SK-N-SH (cell line): Measurements from ENCODE around the gene AFAP1L2. TPM values are rescaled to one million over a fixed set of nuclear protein-coding genes. Genes with fewer than 3 reads are reported as not detected.

Experiments used
- CTCF ChIA-PET: fragments of 300-600, 350-600 bp; formaldehyde crosslinking; extraction: SDS; loops from one replicate; lab custom pipeline; 2021; lab: Yijun Ruan, JAX
- POLR2A ChIA-PET: fragments of 350-600 bp; sonication (Branson Sonifier 250); formaldehyde crosslinking; extraction: SDS; loops from one replicate; lab custom pipeline; 2020; ENCODE audit warnings: antibody characterized with exemption, inconsistent platforms; lab: Yijun Ruan, JAX
- DNase-seq: peaks from one replicate; pipeline ENCODE4 v3.0.0; 2012
- H2AFZ ChIP-seq: fragments of 200-600 bp; sonication (generic); 2 replicates; pipeline ENCODE4 v1.8.1; 2016; ENCODE audit warnings: antibody characterized with exemption, mild to moderate bottlenecking, low read depth
- H3F3A ChIP-seq: fragments of 200-600 bp; sonication (generic); replicated peaks from 2 replicates; pipeline ENCODE3; 2016; ENCODE audit warnings: antibody characterized with exemption, mild to moderate bottlenecking; ENCODE audit not compliant: insufficient read depth
- H3K27ac ChIP-seq, 2 experiments: fragments of 200-500 bp in 1 of 2; fragments of 200-600 bp in 1 of 2; sonication (Bioruptor generic) in 1 of 2; sonication (generic), shearing (Covaris generic) in 1 of 2; 2 replicates each; pipeline versions ENCODE4 v1.5.1 to v1.6.1; 2014 to 2016; ENCODE audit warnings: low read depth in 2 of 2, inconsistent platforms in 1 of 2, low read length in 1 of 2, mild to moderate bottlenecking in 1 of 2, mixed read lengths in 1 of 2
- H3K27me3 ChIP-seq: fragments of 200-600 bp; sonication (generic), shearing (Covaris generic); 2 replicates; pipeline ENCODE4 v1.6.1; 2016; ENCODE audit warnings: mixed run types; ENCODE audit not compliant: insufficient read depth
- H3K36me3 ChIP-seq, 2 experiments: fragments of 200-500 bp in 1 of 2; fragments of 200-600 bp in 1 of 2; sonication (Bioruptor generic) in 1 of 2; sonication (generic) in 1 of 2; replicated peaks in 1 of 2; 2 replicates each; pipeline versions ENCODE3 to v1.5.1; 2014 to 2016; ENCODE audit warnings: low read length in 1 of 2, mild to moderate bottlenecking in 1 of 2; ENCODE audit not compliant: insufficient read depth in 2 of 2, control insufficient read depth in 1 of 2
- H3K4me1 ChIP-seq, 2 experiments: fragments of 200-500 bp in 1 of 2; fragments of 200-600 bp in 1 of 2; sonication (Bioruptor generic) in 1 of 2; sonication (generic), shearing (Covaris generic) in 1 of 2; 2 replicates each; pipeline versions ENCODE4 v1.5.1 to v1.6.1; 2014 to 2016; ENCODE audit warnings: low read depth in 1 of 2, low read length in 1 of 2, mixed run types in 1 of 2; ENCODE audit not compliant: insufficient read depth in 2 of 2, control insufficient read depth in 1 of 2
- H3K4me2 ChIP-seq: fragments of 200-600 bp; sonication (generic), shearing (Covaris generic); 2 replicates; pipeline ENCODE4 v1.6.1; 2017; ENCODE audit warnings: mixed run types
- H3K4me3 ChIP-seq, 2 experiments: fragments of 200-500 bp in 1 of 2; fragments of 200-600 bp in 1 of 2; sonication (Bioruptor generic) in 1 of 2; sonication (generic), shearing (Covaris generic) in 1 of 2; 2 replicates each; pipeline versions ENCODE4 v1.5.1 to v1.8.1; 2014 to 2016; ENCODE audit warnings: low read depth in 2 of 2, inconsistent platforms in 1 of 2, low read length in 1 of 2, mild to moderate bottlenecking in 1 of 2, mixed read lengths in 1 of 2, moderate library complexity in 1 of 2
- H3K79me2 ChIP-seq: fragments of 200-600 bp; sonication (generic); 2 replicates; pipeline ENCODE4 v1.8.1; 2017; ENCODE audit warnings: mild to moderate bottlenecking; ENCODE audit not compliant: insufficient read depth
- H3K9ac ChIP-seq: fragments of 200-600 bp; sonication (generic); 2 replicates; pipeline ENCODE4 v1.6.1; 2017; ENCODE audit warnings: mixed run types
- H3K9me2 ChIP-seq: fragments of 200-600 bp; sonication (generic); 2 replicates; pipeline ENCODE4 v1.6.1; 2017; ENCODE audit warnings: mixed run types
- H3K9me3 ChIP-seq: fragments of 200-600 bp; sonication (generic); 2 replicates; pipeline ENCODE4 v1.6.1; 2017; ENCODE audit warnings: mixed run types, mild to moderate bottlenecking, moderate library complexity
- H4K20me1 ChIP-seq: fragments of 200-600 bp; sonication (generic); 2 replicates; pipeline ENCODE4 v1.6.1; 2017; ENCODE audit warnings: mild to moderate bottlenecking, mixed run types; ENCODE audit not compliant: insufficient read depth
- ELF1 ChIP-seq: IDR thresholded peaks from 2 replicates; pipeline ENCODE4 v1.4.0; 2012
- EP300 ChIP-seq, 2 experiments: IDR thresholded peaks; 2 replicates each; pipeline versions ENCODE4 v1.4.0 to v1.6.1; 2012; ENCODE audit warnings: borderline replicate concordance in 1 of 2, low read depth in 1 of 2, low read length in 1 of 2
- FOSL2 ChIP-seq: IDR thresholded peaks from 2 replicates; pipeline ENCODE4 v1.4.0; 2012; ENCODE audit warnings: low read depth, mild to moderate bottlenecking, moderate library complexity, borderline replicate concordance
- FOXJ3 ChIP-seq: sonication (generic); formaldehyde crosslinking; IDR thresholded peaks from 2 replicates; pipeline ENCODE4 v1.5.1; 2020; ENCODE audit warnings: mild to moderate bottlenecking, missing genetic modification reagents
- FOXM1 ChIP-seq: IDR thresholded peaks from 2 replicates; pipeline ENCODE4 v1.4.0; 2012; ENCODE audit warnings: low read depth, mild to moderate bottlenecking
- JUND ChIP-seq: IDR thresholded peaks from 2 replicates; pipeline ENCODE4 v1.4.0; 2012
- MAX ChIP-seq: IDR thresholded peaks from 2 replicates; pipeline ENCODE4 v1.4.0; 2012; ENCODE audit warnings: low read depth
- MEF2A ChIP-seq: IDR thresholded peaks from 2 replicates; pipeline ENCODE4 v1.4.0; 2012; ENCODE audit warnings: low read depth, borderline replicate concordance
- NFIC ChIP-seq: IDR thresholded peaks from 2 replicates; pipeline ENCODE4 v1.4.0; 2012; ENCODE audit warnings: borderline replicate concordance
- NRF1 ChIP-seq: IDR thresholded peaks from 2 replicates; pipeline ENCODE4 v1.6.1; 2012; ENCODE audit warnings: low read depth, mild to moderate bottlenecking, low read length
- RAD21 ChIP-seq: IDR thresholded peaks from 2 replicates; pipeline ENCODE4 v1.6.1; 2012; ENCODE audit warnings: mild to moderate bottlenecking, low read length
- RCOR1 ChIP-seq: fragments of 150-350 bp; IDR thresholded peaks from 2 replicates; pipeline ENCODE4 v1.6.1; 2017; ENCODE audit warnings: antibody characterized with exemption, low read length
- RFX5 ChIP-seq: IDR thresholded peaks from 2 replicates; pipeline ENCODE4 v1.6.1; 2012; ENCODE audit warnings: mild to moderate bottlenecking, improper control_type of control experiment, low read length
- SMC3 ChIP-seq: IDR thresholded peaks from 2 replicates; pipeline ENCODE4 v1.6.1; 2012; ENCODE audit warnings: low read depth, low read length, improper control_type of control experiment
- TEAD4 ChIP-seq: IDR thresholded peaks from 2 replicates; pipeline ENCODE4 v1.4.0; 2012; ENCODE audit warnings: mild to moderate bottlenecking, borderline replicate concordance; ENCODE audit not compliant: insufficient read depth
- YY1 ChIP-seq: IDR thresholded peaks from 2 replicates; pipeline ENCODE4 v1.4.0; 2012; ENCODE audit warnings: low read depth, mild to moderate bottlenecking
- ZBTB33 ChIP-seq: IDR thresholded peaks from 2 replicates; pipeline ENCODE4 v1.4.0; 2012; ENCODE audit warnings: low read depth, borderline replicate concordance
- WGBS: methylation state at CpG from one replicate; pipeline ENCODE4 v1.1.6; 2017; ENCODE audit warnings: low lambda C conversion rate; 5-methylcytosine and 5-hydroxymethylcytosine counted together
- polyA plus RNA-seq, 3 experiments: library from polyadenylated mRNA; depleted of rRNA; stranded (reverse); fragments of >200 nt; gene quantifications; 2 replicates each; pipeline ENCODE4 v1.2.3, GENCODE V29; 2012
- TF ChIP-seq, protein P1 (sequence below): fragments of 150-350 bp; IDR thresholded peaks from 2 replicates; pipeline ENCODE4 v1.6.1; 2017; ENCODE audit warnings: antibody characterized with exemption, low read length, low read depth, borderline replicate concordance
- TF ChIP-seq, protein P2 (sequence below): IDR thresholded peaks from 2 replicates; pipeline ENCODE4 v1.6.1; 2012; ENCODE audit warnings: mild to moderate bottlenecking, low read depth, low read length, moderate library complexity

Gene AFAP1L2
- polyA plus RNA-seq, 1 of the 3 experiments (the other 2 are of a cell fraction) = 0.54 TPM

DNA sequence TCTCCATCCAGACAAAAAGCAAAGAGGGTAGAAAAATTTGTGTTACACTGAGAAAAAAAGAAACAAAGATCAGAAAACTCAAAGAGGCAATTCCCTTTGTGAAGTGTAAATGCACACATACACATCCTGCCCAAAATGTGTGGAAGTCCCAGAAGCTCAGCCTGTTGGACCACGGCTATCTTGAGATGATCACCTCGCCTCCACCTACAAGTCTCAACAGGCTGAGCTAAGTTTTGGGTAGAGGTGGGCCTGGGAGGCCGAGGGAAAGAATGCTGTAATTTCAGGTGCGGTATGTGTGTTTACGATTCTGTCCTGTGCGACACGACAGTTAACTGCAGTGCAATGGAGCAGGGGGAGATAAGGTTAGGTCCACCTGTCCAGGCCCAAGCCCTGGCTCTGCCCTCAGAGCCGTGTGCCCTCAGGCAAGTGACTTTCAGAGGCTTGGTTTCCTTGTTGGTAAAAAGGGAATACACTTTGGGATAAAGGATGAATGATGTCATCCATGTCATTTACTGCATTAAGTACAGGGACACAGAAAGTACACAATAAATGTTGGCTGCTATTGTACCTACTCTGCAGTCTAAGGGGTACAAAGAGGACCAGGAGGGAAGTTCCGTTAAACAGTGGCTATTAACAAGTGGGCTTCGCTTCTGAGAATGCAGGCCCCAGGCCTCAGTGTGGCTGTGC, 67.3 kb downstream of the AFAP1L2 start:
- no peaks in the 10 kb centered on the region for H3K9me3 ChIP-seq
- H3K79me2 ChIP-seq = no peaks in the 10 kb centered on the region
- H3K9me2 ChIP-seq = no peaks in the 10 kb centered on the region
- H3K4me1 ChIP-seq = no peaks in the 10 kb centered on the region
- H3K27ac ChIP-seq = no peak overlapping the region
- POLR2A ChIA-PET = no interaction called here
- no peak for DNase-seq
- H4K20me1 ChIP-seq = no peaks in the 10 kb centered on the region
- 88% methylated on average over 10 of the region's 10 CpGs for WGBS
- no peak overlapping the region for H2AFZ ChIP-seq
- no peak overlapping the region for H3K9ac ChIP-seq
- peaks cover 5% of the 10 kb centered on the region; the same call in 1 of the 2 replicates for H3K27me3 ChIP-seq
- TF ChIP-seq SMC3 (no peak), RCOR1 (no peak), MAX (no peak), MEF2A (no peak), NFIC (no peak), JUND (no peak), RAD21 (no peak), RFX5 (no peak), ZBTB33 (no peak), EP300 (IDR thresholded peaks at IDR 0.05; ENCODE audit: borderline replicate concordance in 1 of 2, low read depth in 1 of 2, low read length in 1 of 2) (no peak), TEAD4 (no peak), NRF1 (no peak), FOXJ3 (no peak), FOXM1 (no peak), YY1 (no peak), FOSL2 (no peak), ELF1 (no peak)
- TF ChIP-seq, protein P1, sequence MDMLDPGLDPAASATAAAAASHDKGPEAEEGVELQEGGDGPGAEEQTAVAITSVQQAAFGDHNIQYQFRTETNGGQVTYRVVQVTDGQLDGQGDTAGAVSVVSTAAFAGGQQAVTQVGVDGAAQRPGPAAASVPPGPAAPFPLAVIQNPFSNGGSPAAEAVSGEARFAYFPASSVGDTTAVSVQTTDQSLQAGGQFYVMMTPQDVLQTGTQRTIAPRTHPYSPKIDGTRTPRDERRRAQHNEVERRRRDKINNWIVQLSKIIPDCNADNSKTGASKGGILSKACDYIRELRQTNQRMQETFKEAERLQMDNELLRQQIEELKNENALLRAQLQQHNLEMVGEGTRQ = no peak
- TF ChIP-seq, protein P2, sequence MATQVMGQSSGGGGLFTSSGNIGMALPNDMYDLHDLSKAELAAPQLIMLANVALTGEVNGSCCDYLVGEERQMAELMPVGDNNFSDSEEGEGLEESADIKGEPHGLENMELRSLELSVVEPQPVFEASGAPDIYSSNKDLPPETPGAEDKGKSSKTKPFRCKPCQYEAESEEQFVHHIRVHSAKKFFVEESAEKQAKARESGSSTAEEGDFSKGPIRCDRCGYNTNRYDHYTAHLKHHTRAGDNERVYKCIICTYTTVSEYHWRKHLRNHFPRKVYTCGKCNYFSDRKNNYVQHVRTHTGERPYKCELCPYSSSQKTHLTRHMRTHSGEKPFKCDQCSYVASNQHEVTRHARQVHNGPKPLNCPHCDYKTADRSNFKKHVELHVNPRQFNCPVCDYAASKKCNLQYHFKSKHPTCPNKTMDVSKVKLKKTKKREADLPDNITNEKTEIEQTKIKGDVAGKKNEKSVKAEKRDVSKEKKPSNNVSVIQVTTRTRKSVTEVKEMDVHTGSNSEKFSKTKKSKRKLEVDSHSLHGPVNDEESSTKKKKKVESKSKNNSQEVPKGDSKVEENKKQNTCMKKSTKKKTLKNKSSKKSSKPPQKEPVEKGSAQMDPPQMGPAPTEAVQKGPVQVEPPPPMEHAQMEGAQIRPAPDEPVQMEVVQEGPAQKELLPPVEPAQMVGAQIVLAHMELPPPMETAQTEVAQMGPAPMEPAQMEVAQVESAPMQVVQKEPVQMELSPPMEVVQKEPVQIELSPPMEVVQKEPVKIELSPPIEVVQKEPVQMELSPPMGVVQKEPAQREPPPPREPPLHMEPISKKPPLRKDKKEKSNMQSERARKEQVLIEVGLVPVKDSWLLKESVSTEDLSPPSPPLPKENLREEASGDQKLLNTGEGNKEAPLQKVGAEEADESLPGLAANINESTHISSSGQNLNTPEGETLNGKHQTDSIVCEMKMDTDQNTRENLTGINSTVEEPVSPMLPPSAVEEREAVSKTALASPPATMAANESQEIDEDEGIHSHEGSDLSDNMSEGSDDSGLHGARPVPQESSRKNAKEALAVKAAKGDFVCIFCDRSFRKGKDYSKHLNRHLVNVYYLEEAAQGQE = no peak
- H3K4me2 ChIP-seq = no peak overlapping the region
- CTCF ChIA-PET = no interaction called here
- no peaks in the 10 kb centered on the region for H3F3A ChIP-seq
- H3K36me3 ChIP-seq = no peaks in the 10 kb centered on the region
- H3K4me3 ChIP-seq = no peak overlapping the region
